ENCODE results near the gene DENND1A.
"Not testable (repeated sequence)": the region's sequence is repeated elsewhere in the genome, so short reads cannot be mapped to it uniquely, and the experiment has no call there.

DENND1A gene

GRCh38 chr9:123929870-123930831 is at the start of gene DENND1A:
DENND1A (minus strand) TSS chr9:123930126; CDS start chr9:123929905, 221 bp downstream.
- in situ Hi-C loops (cut with MboI; ENCODE audit: low sequenced_read_pairs), result no loop called here

- in situ Hi-C loops (cut with MboI; ENCODE audit: low sequenced_read_pairs), result no loop called here
Measured at GRCh38 chr9:123978981-123979380, 49.1 kb upstream of the DENND1A start.

GRCh38 chr9:123976579-123976978 is 46.7 kb upstream of the DENND1A start:
- in situ Hi-C loops (cut with MboI; ENCODE audit: low sequenced_read_pairs), result not testable (repeated sequence)

GRCh38 chr9:123975871-123976270 is 45.9 kb upstream of the DENND1A start:
- in situ Hi-C loops (cut with MboI; ENCODE audit: low sequenced_read_pairs), result no loop called here

GRCh38 chr9:123974471-123974870 is 44.5 kb upstream of the DENND1A start:
- in situ Hi-C loops (cut with MboI; ENCODE audit: low sequenced_read_pairs), result no loop called here

- in situ Hi-C loops (cut with MboI; ENCODE audit: low sequenced_read_pairs), result no loop called here
Measured at GRCh38 chr9:123973590-123974223, 43.8 kb upstream of the DENND1A start.

- in situ Hi-C loops (cut with MboI; ENCODE audit: low sequenced_read_pairs), result no loop called here
Measured at GRCh38 chr9:123972618-123973017, 42.7 kb upstream of the DENND1A start.

- in situ Hi-C loops (cut with MboI; ENCODE audit: low sequenced_read_pairs), result no loop called here
Measured at GRCh38 chr9:123967323-123967722, 37.4 kb upstream of the DENND1A start.

GRCh38 chr9:123965801-123966686 is 36.1 kb upstream of the DENND1A start:
- in situ Hi-C loops (cut with MboI; ENCODE audit: low sequenced_read_pairs), result no loop called here

GRCh38 chr9:123964761-123965160 is 34.8 kb upstream of the DENND1A start:
- in situ Hi-C loops (cut with MboI; ENCODE audit: low sequenced_read_pairs), result no loop called here

GRCh38 chr9:123960965-123961364 is 31.0 kb upstream of the DENND1A start:
- in situ Hi-C loops (cut with MboI; ENCODE audit: low sequenced_read_pairs), result no loop called here

GRCh38 chr9:123960366-123960765 is 30.4 kb upstream of the DENND1A start:
- in situ Hi-C loops (cut with MboI; ENCODE audit: low sequenced_read_pairs), result no loop called here

- in situ Hi-C loops (cut with MboI; ENCODE audit: low sequenced_read_pairs), result no loop called here
Measured at GRCh38 chr9:123959787-123960186, 29.9 kb upstream of the DENND1A start.

- in situ Hi-C loops (cut with MboI; ENCODE audit: low sequenced_read_pairs), result no loop called here
Measured at GRCh38 chr9:123957731-123958130, 27.8 kb upstream of the DENND1A start.

- in situ Hi-C loops (cut with MboI; ENCODE audit: low sequenced_read_pairs), result no loop called here
Measured at GRCh38 chr9:123957168-123957721, 27.3 kb upstream of the DENND1A start.

- in situ Hi-C loops (cut with MboI; ENCODE audit: low sequenced_read_pairs), result no loop called here
Measured at GRCh38 chr9:123955637-123956036, 25.7 kb upstream of the DENND1A start.

- in situ Hi-C loops (cut with MboI; ENCODE audit: low sequenced_read_pairs), result no loop called here
Measured at GRCh38 chr9:123954518-123955280, 24.8 kb upstream of the DENND1A start.

GRCh38 chr9:123952641-123953495 is 22.9 kb upstream of the DENND1A start:
- in situ Hi-C loops (cut with MboI; ENCODE audit: low sequenced_read_pairs), result no loop called here

GRCh38 chr9:123948286-123948685 is 18.4 kb upstream of the DENND1A start:
- in situ Hi-C loops (cut with MboI; ENCODE audit: low sequenced_read_pairs), result no loop called here
